Activated T-helper 1 cell treated with Interleukin-2 at 50 U/mL for 16 hours (primary cell): ENCODE data around the gene DGKH.
"Not testable (repeated sequence)": the region's sequence is repeated elsewhere in the genome, so short reads cannot be mapped to it uniquely, and the experiment has no call there.

Experiments used
- DNase-seq: peaks from one replicate; pipeline ENCODE4 v3.0.0-alpha.2; 2020; ENCODE audit warnings: low read depth

The DGKH gene

DNA sequence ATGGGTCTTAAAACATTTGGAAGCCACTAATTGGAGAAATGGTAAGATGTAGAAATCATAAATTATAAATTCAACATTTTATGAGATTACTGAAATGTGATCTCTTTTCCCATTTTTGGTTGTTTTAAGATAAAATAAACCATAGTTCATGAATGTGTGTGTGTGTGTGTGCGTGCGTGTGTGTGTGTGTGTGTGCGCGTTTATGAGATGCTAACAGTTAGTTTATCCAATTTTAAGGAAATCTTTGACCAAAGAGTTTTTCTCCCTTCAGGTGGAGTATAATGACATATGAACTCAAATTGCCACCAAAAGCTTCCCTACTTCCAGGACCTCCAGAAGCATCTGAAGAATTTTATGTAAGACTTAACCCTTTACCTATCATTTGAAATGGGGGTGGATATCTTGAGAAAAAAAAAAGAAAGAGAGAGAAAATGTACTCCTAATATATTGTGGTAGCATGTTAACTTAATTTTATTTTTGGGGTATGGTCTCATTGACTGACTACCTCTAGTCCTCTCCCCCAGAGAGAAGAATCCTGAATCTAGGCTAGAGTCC lies 125.4 kb downstream of the DGKH start:
- DNase-seq: no peak

DNA sequence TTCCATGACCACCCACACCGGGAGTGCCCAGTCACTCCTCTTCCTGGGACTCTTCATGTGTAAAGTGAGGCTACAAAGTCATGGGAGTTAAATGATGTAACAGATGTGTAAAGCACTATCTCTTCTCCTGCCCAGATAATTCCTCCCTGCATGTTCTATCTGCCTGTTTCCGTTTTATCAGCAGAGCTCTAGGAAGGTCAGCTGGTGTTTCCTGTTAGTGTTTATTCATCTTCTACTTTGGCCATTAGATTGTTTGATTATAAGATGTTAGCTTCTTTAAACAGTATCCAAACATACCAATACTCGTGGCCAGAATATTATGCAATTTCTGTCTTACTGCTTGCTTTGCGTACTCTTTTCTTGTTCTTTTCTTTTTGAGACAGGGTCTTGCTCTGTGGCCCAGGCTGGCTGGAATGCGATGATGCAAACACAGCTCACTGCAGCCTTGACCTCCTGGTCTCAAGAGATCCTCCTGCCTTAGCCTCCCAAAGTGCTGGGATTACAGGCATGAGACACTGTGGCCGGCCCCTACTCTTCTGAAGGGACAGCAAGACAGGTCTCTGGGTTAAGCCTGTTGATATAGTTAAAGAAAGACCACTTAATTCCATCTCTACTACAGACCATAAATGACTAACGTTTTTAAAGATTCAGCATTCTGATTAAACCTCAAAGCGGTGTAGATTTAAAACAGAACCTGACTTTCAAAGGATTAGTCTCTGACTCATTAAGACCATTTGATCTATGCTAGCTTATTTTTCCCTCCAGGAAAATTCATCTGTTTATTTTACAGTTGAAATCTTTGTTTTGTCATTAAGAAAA lies 126.1 kb downstream of the DGKH start:
- DNase-seq: no peak

GRCh38 chr13:42176294-42176693 lies 127.8 kb downstream of the DGKH start:
- DNase-seq: no peak

- no peak for DNase-seq
Measured at GRCh38 chr13:42177189-42177588, 128.7 kb downstream of the DGKH start.

GRCh38 chr13:42181381-42181953 lies 133.0 kb downstream of the DGKH start:
- no peak for DNase-seq

GRCh38 chr13:42189061-42189460 lies 140.6 kb downstream of the DGKH start:
- no peak for DNase-seq

DNA sequence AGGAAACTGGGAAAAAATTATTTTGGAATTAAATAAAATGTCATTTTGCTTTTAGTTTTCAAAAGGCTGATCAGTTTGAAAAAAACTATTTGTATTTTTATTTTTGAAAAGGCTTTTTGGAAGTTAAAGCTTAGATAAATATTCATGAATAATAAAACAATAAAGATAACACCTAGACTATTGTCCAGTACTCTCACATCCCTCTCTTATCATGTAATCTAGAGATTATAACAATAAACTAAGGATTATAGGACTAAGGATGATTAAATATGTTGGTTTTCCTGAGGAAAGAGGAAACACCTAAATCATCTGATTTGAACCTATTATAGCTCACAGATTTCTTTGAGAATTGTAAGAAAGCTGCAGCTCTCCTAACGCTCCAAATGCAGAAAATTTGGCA lies 142.1 kb downstream of the DGKH start:
- DNase-seq: no peak

GRCh38 chr13:42211704-42212464 lies 163.4 kb downstream of the DGKH start:
- DNase-seq: no peak

GRCh38 chr13:42214446-42214845 lies 166.0 kb downstream of the DGKH start:
- DNase-seq: no peak

GRCh38 chr13:42215578-42216421 lies 167.4 kb downstream of the DGKH start:
- DNase-seq: no peak

GRCh38 chr13:42216422-42216735 lies 167.9 kb downstream of the DGKH start:
- no peak for DNase-seq

DNA sequence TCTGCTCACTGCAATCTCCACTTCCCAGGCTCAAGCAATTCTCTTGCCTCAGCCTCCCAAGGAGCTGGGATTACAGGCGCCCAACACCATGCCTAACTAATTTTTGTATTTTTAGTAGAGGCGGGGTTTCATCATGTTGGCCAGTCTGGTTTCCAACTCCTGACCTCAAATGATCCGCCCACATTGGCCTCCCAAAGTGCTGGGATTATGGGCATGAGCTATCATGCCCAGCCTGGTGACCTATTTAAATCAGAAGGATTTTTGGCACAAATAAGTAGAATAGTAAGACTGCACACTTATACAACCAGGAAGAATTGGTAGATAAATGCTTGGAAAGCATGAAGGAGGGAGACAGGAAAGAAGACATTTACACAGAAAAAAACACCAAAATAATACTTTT lies 170.1 kb downstream of the DGKH start:
- no peak for DNase-seq

DNA sequence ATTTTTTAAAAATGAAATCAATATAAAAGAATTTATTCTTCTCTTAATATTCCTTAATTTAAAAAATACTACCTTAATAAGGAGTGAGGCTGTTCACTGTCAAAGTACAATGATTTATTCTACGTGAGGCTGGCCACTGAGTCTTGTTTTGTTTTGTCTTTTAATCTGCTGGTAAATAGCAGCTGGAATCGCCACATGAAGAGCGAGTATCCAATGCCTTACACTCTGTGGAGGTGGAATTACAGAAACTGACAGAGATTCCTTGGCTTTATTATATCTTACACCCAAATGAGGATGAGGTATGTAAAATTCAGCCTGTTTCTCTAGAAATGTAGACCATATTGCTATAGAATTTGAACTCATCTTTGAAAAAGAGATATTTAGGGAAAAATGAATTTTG lies 170.6 kb downstream of the DGKH start:
- DNase-seq: no peak

- no peak for DNase-seq
Measured at GRCh38 chr13:42219876-42220275, 171.4 kb downstream of the DGKH start.

GRCh38 chr13:42221121-42221765 lies 172.8 kb downstream of the DGKH start:
- no peak for DNase-seq

GRCh38 chr13:42223681-42224080 lies 175.2 kb downstream of the DGKH start:
- no peak for DNase-seq

DNA sequence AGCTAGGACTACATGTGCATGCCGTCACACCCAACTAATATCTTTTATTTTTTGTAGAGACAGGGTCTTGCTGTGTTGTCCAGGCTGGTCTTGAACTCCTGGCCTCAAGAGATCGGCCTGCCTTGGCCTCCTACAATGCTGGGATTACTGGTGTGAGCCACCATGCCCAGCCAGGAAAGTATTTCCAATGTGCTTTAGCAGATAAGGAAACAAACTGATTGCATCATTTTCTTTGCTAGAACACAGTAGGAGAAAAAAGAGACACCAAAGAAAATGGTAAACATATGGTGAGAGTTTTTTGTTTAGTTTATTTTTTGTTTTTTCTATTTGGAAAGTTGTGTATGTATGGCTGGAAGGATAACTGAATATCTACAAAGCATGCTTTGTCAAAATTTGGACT lies 176.6 kb downstream of the DGKH start:
- DNase-seq: no peak

- not testable (repeated sequence) for DNase-seq
Measured at GRCh38 chr13:42226759-42227158, 178.3 kb downstream of the DGKH start.

GRCh38 chr13:42228527-42228926 lies 180.1 kb downstream of the DGKH start:
- no peak for DNase-seq

GRCh38 chr13:42229287-42229686 lies 180.8 kb downstream of the DGKH start:
- DNase-seq: no peak

GRCh38 chr13:42232671-42233070 lies 184.2 kb downstream of the DGKH start:
- DNase-seq: no peak

- no peak for DNase-seq
Measured at GRCh38 chr13:42233726-42234125, 185.3 kb downstream of the DGKH start.
